Measurements from ENCODE around the gene ZNF260. TPM values are rescaled to one million over a fixed set of nuclear protein-coding genes. Genes with fewer than 3 reads are reported as not detected.

ZNF260 gene
- total RNA-seq, 2 donors from 2014 or later = 6.9 to 9.7 TPM

DNA sequence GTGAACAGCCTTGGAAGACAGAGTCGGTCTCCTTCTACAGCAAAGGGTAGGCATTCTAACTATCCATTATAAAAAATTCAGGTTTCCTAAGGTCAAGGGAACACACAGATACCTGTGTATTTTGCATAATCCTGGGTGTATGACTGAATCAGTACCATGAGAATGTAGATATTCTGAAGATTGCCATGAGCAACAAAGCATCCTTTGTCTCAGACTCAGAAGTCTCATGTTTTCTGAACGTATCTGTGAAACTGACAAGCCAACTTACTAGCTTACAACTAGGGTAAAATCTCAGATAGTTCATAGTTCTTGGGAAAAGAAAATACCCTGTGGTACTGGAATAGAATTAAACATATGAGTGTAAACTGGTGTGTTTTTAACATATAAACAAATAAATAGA, 45.2 kb downstream of the ZNF260 start:
- no peaks in the 10 kb centered on the region for H3K36me3 ChIP-seq
- ATAC-seq (ENCODE audit: insufficient number of reproducible peaks, low FRiP score, low read depth) (no peak), DNase-seq (ENCODE audit: low spot score) (no peak)
- H3K9me3 ChIP-seq = peaks cover 11% of the 10 kb centered on the region
- no peak overlapping the region for H3K4me3 ChIP-seq
- peaks cover under 1% of the 10 kb centered on the region in 2 donors for H3K4me1 ChIP-seq (ENCODE audit: control insufficient read depth in 1 of 2, low read depth in 2 of 2)
- TF ChIP-seq, protein P1, sequence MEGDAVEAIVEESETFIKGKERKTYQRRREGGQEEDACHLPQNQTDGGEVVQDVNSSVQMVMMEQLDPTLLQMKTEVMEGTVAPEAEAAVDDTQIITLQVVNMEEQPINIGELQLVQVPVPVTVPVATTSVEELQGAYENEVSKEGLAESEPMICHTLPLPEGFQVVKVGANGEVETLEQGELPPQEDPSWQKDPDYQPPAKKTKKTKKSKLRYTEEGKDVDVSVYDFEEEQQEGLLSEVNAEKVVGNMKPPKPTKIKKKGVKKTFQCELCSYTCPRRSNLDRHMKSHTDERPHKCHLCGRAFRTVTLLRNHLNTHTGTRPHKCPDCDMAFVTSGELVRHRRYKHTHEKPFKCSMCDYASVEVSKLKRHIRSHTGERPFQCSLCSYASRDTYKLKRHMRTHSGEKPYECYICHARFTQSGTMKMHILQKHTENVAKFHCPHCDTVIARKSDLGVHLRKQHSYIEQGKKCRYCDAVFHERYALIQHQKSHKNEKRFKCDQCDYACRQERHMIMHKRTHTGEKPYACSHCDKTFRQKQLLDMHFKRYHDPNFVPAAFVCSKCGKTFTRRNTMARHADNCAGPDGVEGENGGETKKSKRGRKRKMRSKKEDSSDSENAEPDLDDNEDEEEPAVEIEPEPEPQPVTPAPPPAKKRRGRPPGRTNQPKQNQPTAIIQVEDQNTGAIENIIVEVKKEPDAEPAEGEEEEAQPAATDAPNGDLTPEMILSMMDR (IDR thresholded peaks at IDR 0.05) = no peak
- H3K27ac ChIP-seq = no peak overlapping the region
- no peaks in the 10 kb centered on the region for H3K27me3 ChIP-seq (replicated peaks; ENCODE audit: insufficient read depth)

Other genes starting within 250 kb of the ZNF260 start
- gene ZFP14, start 149.1 kb downstream of the ZNF260 start, total RNA-seq = 1 to 10 TPM; 4.1 to 4.2 TPM
- gene ZFP82, start 109.6 kb downstream of the ZNF260 start, total RNA-seq = 10 to 100 TPM in 1 of 2 donors, 1 to 10 TPM in 1; 4.2 to 14.4 TPM
- 10 to 100 TPM; 14.8 to 25.3 TPM for gene ZNF566, start 38.7 kb downstream of the ZNF260 start, total RNA-seq
- 10 to 100 TPM; 10.3 to 18.1 TPM for gene ZNF529, start 45.0 kb upstream of the ZNF260 start, total RNA-seq
- 1 to 10 TPM; 2.7 to 8.7 TPM for gene ZNF382, start 77.0 kb upstream of the ZNF260 start, total RNA-seq
- gene ZNF461, start 138.6 kb upstream of the ZNF260 start, total RNA-seq = 10 to 100 TPM in 1 of 2 donors, 1 to 10 TPM in 1; 9.3 to 27.9 TPM
- gene ZNF567, start 159.3 kb upstream of the ZNF260 start, total RNA-seq = 1 to 10 TPM; 5.6 to 8.4 TPM
- gene ZNF850, start 244.5 kb upstream of the ZNF260 start, total RNA-seq = 10 to 100 TPM in 1 of 2 donors, 1 to 10 TPM in 1; 2.4 to 13.2 TPM